Keratinocyte (primary cell): ENCODE data around the gene NR3C2.

Experiments used
- EZH2 ChIP-seq: IDR thresholded peaks from one replicate; pipeline ENCODE4 v1.6.1; 2012; ENCODE audit warnings: inconsistent platforms, mild to moderate bottlenecking, low read length, moderate library complexity
- TF ChIP-seq, protein P1 (sequence below), 3 experiments: IDR thresholded peaks in 1 of 3; conservative IDR thresholded peaks in 1 of 3; optimal IDR thresholded peaks in 1 of 3; 2 replicates in 2 of 3; 3 replicates in 1 of 3; pipeline versions ENCODE3 to v1.5.1; 2011; ENCODE audit warnings: low read length in 3 of 3, mild to moderate bottlenecking in 3 of 3, moderate library complexity in 2 of 3, control low read depth in 1 of 3, inconsistent platforms in 1 of 3; ENCODE audit not compliant: insufficient read depth in 2 of 3; ENCODE audit errors: extremely low read depth in 1 of 3

DNA sequence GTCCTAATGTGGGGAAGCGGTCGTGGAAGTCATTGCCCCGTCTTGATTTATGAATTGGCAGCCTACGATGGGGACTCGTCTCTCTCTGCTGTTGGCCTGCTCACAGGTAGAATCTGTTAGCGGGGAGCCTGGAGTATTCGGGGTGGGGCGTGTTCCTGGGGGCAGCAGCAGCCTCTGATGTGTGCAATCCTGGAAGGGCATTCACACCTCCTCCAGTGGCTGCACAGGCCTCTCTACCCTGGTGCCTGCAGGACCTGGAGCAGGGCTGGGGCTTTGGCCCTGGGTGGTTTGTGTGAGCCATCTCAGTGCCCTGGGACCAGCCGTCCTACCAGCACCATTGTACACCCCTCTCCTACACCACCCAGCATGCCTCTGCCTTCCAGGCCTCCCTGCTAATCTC lies 369.4 kb downstream of the NR3C2 start:
- TF ChIP-seq, protein P1, sequence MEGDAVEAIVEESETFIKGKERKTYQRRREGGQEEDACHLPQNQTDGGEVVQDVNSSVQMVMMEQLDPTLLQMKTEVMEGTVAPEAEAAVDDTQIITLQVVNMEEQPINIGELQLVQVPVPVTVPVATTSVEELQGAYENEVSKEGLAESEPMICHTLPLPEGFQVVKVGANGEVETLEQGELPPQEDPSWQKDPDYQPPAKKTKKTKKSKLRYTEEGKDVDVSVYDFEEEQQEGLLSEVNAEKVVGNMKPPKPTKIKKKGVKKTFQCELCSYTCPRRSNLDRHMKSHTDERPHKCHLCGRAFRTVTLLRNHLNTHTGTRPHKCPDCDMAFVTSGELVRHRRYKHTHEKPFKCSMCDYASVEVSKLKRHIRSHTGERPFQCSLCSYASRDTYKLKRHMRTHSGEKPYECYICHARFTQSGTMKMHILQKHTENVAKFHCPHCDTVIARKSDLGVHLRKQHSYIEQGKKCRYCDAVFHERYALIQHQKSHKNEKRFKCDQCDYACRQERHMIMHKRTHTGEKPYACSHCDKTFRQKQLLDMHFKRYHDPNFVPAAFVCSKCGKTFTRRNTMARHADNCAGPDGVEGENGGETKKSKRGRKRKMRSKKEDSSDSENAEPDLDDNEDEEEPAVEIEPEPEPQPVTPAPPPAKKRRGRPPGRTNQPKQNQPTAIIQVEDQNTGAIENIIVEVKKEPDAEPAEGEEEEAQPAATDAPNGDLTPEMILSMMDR (optimal IDR thresholded peaks at IDR 0.05 in 1 of 3, IDR thresholded peaks at IDR 0.05 in 1 of 3, conservative IDR thresholded peaks at IDR 0.05 in 1 of 3; ENCODE audit: extremely low read depth in 1 of 3, insufficient read depth in 2 of 3, low read length in 3 of 3) = no peak
- no peak for TF ChIP-seq EZH2
